WTC11 (cell line): ENCODE data around the gene RBP5. TPM values are rescaled to one million over a fixed set of nuclear protein-coding genes. Genes with fewer than 3 reads are reported as not detected.

Experiments
- ATAC-seq: fragments of 200-7000 bp; cut with Tn5 transposase; 2 replicates; pipeline ENCODE4 v1.10.0; 2021; ENCODE audit warnings: mild to moderate bottlenecking, moderate library complexity
- Bru-seq: library from RNA; stranded (reverse); fragments of 400-500 nt; gene quantifications from one replicate; lab custom pipeline; 2021; lab: Mats Ljungman, UMichigan
- CTCF ChIA-PET: fragments of 300-600 bp; sonication (Branson Sonifier 250); formaldehyde crosslinking; loops from one replicate; lab custom pipeline; 2021; ENCODE audit warnings: antibody characterized with exemption; lab: Charles Lee
- POLR2A ChIA-PET: fragments of 350-600 bp; sonication (Branson Sonifier 250); formaldehyde crosslinking; loops from one replicate; lab custom pipeline; 2021; ENCODE audit warnings: antibody characterized with exemption; lab: Charles Lee
- DNase-seq: peaks from one replicate; pipeline ENCODE4 v3.0.0; 2021; ENCODE audit warnings: low spot score
- H3K27ac Mint-ChIP-seq: 2 replicates; pipeline ENCODE4 v1.8.0; 2021; ENCODE audit warnings: mixed read lengths
- H3K27me3 Mint-ChIP-seq: 2 replicates; pipeline ENCODE4 v1.8.0; 2021; ENCODE audit warnings: low read depth, mild to moderate bottlenecking, moderate library complexity, mixed read lengths
- H3K36me3 Mint-ChIP-seq: 2 replicates; pipeline ENCODE4 v1.8.0; 2021; ENCODE audit warnings: mixed read lengths
- H3K4me1 Mint-ChIP-seq: 2 replicates; pipeline ENCODE4 v1.8.0; 2022; ENCODE audit warnings: mixed read lengths
- H3K4me3 Mint-ChIP-seq: 2 replicates; pipeline ENCODE4 v1.8.0; 2021; ENCODE audit warnings: mild to moderate bottlenecking, moderate library complexity, mixed read lengths
- H3K9me3 Mint-ChIP-seq: 2 replicates; pipeline ENCODE4 v1.8.0; 2021; ENCODE audit warnings: mixed read lengths
- ETV6 ChIP-seq: sonication (generic); formaldehyde crosslinking; IDR thresholded peaks from 2 replicates; pipeline ENCODE4 v1.8.1; 2022; ENCODE audit warnings: mild to moderate bottlenecking, missing genetic modification reagents
- HMGA2 ChIP-seq: fragments of 250-450 bp; sonication (Bioruptor Pico); IDR thresholded peaks from 2 replicates; pipeline ENCODE4 v1.4.0; 2021; ENCODE audit warnings: mild to moderate bottlenecking, moderate library complexity
- JUN ChIP-seq: sonication (generic); formaldehyde crosslinking; IDR thresholded peaks from 2 replicates; pipeline ENCODE4 v1.8.0; 2023; ENCODE audit warnings: mild to moderate bottlenecking, missing genetic modification reagents
- NR2C2 ChIP-seq: sonication (generic); formaldehyde crosslinking; IDR thresholded peaks from 2 replicates; pipeline ENCODE4 v1.8.0; 2022; ENCODE audit warnings: mild to moderate bottlenecking, missing genetic modification reagents
- RELA ChIP-seq: sonication (generic); formaldehyde crosslinking; IDR thresholded peaks from 2 replicates; pipeline ENCODE4 v1.8.1; 2022; ENCODE audit warnings: missing genetic modification reagents, mild to moderate bottlenecking, borderline replicate concordance
- SOX15 ChIP-seq: fragments of 250-450 bp; sonication (Bioruptor Pico); IDR thresholded peaks from 2 replicates; pipeline ENCODE4 v1.9.0; 2021; ENCODE audit warnings: mild to moderate bottlenecking
- SP1 ChIP-seq: sonication (generic); formaldehyde crosslinking; conservative IDR thresholded peaks from 2 replicates; pipeline ENCODE4 v1.8.1; 2022; ENCODE audit warnings: missing genetic modification reagents
- TCF7 ChIP-seq: sonication (generic); formaldehyde crosslinking; IDR thresholded peaks from 2 replicates; pipeline ENCODE4 v1.8.0; 2022; ENCODE audit warnings: mild to moderate bottlenecking, low read depth, missing genetic modification reagents, moderate library complexity
- TEAD1 ChIP-seq: sonication (generic); formaldehyde crosslinking; IDR thresholded peaks from 2 replicates; pipeline ENCODE4 v1.8.0; 2022; ENCODE audit warnings: mild to moderate bottlenecking, missing genetic modification reagents
- TEAD4 ChIP-seq: sonication (generic); formaldehyde crosslinking; IDR thresholded peaks from 2 replicates; pipeline ENCODE4 v1.8.0; 2022; ENCODE audit warnings: mild to moderate bottlenecking, missing genetic modification reagents
- TP53 ChIP-seq: sonication (generic); formaldehyde crosslinking; IDR thresholded peaks from 2 replicates; pipeline ENCODE4 v1.8.1; 2023; ENCODE audit warnings: mild to moderate bottlenecking, missing genetic modification reagents
- ZNF138 ChIP-seq: sonication (generic); formaldehyde crosslinking; conservative IDR thresholded peaks from 2 replicates; pipeline ENCODE4 v1.8.1; 2022; ENCODE audit warnings: mild to moderate bottlenecking, moderate library complexity, missing genetic modification reagents
- ZNF219 ChIP-seq: sonication (generic); formaldehyde crosslinking; IDR thresholded peaks from 2 replicates; pipeline ENCODE4 v1.8.0; 2023; ENCODE audit warnings: missing genetic modification reagents, mild to moderate bottlenecking, borderline replicate concordance
- ZNF416 ChIP-seq: fragments of 250-450 bp; sonication (Bioruptor Pico); IDR thresholded peaks from 2 replicates; pipeline ENCODE4 v1.9.0; 2021; ENCODE audit warnings: mild to moderate bottlenecking, inconsistent platforms
- ZNF423 ChIP-seq: fragments of 250-450 bp; sonication (Bioruptor Pico); IDR thresholded peaks from 2 replicates; pipeline ENCODE4 v2.1.2; 2022; ENCODE audit warnings: mild to moderate bottlenecking, moderate library complexity
- long read RNA-seq, 3 experiments: library from RNA in 1 of 3; library from capped mRNA in 1 of 3; library from polyadenylated mRNA in 1 of 3; unstranded in 2 of 3; stranded (forward) in 1 of 3; transcript quantifications; one replicate each; pipeline ENCODE4 v2.0.0, GENCODE V29; 2021
- total RNA-seq: library from RNA; stranded (reverse); gene quantifications from 3 replicates; pipeline ENCODE4 v1.2.3, GENCODE V29; 2021
- TF ChIP-seq, protein P1 (sequence below): sonication (generic); formaldehyde crosslinking; IDR thresholded peaks from 2 replicates; pipeline ENCODE4 v1.8.1; 2022; ENCODE audit warnings: low read depth, mild to moderate bottlenecking, moderate library complexity, missing genetic modification reagents, borderline replicate concordance
- TF ChIP-seq, protein P2 (sequence below): sonication (generic); formaldehyde crosslinking; IDR thresholded peaks from 2 replicates; pipeline ENCODE4 v1.8.1; 2023; ENCODE audit warnings: mild to moderate bottlenecking, missing genetic modification reagents, borderline replicate concordance
- TF ChIP-seq, protein P3 (sequence below): sonication (generic); formaldehyde crosslinking; conservative IDR thresholded peaks from 2 replicates; pipeline ENCODE4 v1.8.1; 2022; ENCODE audit warnings: mild to moderate bottlenecking, missing genetic modification reagents
- TF ChIP-seq, protein P4 (sequence below): fragments of 250-450 bp; sonication (Bioruptor Pico); conservative IDR thresholded peaks from 2 replicates; pipeline ENCODE4 v1.9.0; 2021; ENCODE audit warnings: mild to moderate bottlenecking
- TF ChIP-seq, protein P5 (sequence below): fragments of 250-450 bp; sonication (Bioruptor Pico); IDR thresholded peaks from 2 replicates; pipeline ENCODE4 v1.9.0; 2021; ENCODE audit warnings: moderate library complexity, mild to moderate bottlenecking, inconsistent platforms, borderline replicate concordance
- TF ChIP-seq, protein P6 (sequence below): sonication (generic); formaldehyde crosslinking; IDR thresholded peaks from 2 replicates; pipeline ENCODE4 v1.8.0; 2023; ENCODE audit warnings: mild to moderate bottlenecking, missing genetic modification reagents

The RBP5 gene, protein sequence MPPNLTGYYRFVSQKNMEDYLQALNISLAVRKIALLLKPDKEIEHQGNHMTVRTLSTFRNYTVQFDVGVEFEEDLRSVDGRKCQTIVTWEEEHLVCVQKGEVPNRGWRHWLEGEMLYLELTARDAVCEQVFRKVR
- 4.1 to 5.4 TPM (median 4.7 TPM) in 3 replicates for total RNA-seq
- percentile 43 among the genes with signal in this experiment for Bru-seq, nascent RNA
- long read RNA-seq, experiment 1, partial matches to known transcripts, result 0 of 2 reads
- long read RNA-seq, experiment 1, other reads (novel, unspliced or antisense), result 2 of 2 reads
- long read RNA-seq, experiment 2, partial matches to known transcripts, result 0 of 2 reads
- long read RNA-seq, experiment 2, other reads (novel, unspliced or antisense), result 1 of 2 reads
- long read RNA-seq, experiment 3, partial matches to known transcripts, result 0 of 1 reads
- long read RNA-seq, experiment 3, other reads (novel, unspliced or antisense), result 1 of 1 reads

DNA sequence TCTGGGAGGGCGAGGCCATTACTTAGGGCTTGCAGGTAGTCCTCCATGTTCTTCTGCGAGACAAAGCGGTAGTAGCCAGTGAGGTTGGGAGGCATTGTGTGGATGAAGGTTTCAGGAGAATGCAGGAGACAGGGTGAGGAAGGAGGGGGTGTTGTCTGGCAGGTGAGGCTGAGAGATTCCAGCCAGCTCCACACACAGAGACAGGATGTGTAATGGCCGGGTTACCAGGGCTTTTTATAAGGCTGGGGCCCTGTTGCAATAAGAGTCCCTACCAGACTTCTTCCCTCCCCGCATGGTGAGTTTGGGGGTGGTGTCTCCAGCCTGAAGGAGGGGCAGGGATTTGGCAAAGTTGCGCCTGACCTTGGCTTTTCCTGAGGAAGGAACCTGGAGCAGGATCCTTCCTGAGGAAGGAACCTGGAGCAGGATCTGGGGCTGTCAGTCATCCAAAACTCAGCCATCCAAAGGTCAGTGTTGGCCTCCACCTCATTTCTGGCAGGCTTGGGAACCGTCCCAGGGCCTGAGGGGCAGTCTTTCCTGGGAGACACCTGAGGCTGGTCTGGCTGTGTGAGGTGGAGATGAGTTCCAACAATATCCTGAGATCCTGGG, at the start of gene RBP5:
RBP5 (minus strand) TSS at position 209 of the 606 bp plus-strand sequence; CDS start at position 95, 114 bp downstream.
- TF ChIP-seq, protein P1, sequence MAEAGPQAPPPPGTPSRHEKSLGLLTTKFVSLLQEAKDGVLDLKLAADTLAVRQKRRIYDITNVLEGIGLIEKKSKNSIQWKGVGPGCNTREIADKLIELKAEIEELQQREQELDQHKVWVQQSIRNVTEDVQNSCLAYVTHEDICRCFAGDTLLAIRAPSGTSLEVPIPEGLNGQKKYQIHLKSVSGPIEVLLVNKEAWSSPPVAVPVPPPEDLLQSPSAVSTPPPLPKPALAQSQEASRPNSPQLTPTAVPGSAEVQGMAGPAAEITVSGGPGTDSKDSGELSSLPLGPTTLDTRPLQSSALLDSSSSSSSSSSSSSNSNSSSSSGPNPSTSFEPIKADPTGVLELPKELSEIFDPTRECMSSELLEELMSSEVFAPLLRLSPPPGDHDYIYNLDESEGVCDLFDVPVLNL, result no peak
- TF ChIP-seq, protein P2, sequence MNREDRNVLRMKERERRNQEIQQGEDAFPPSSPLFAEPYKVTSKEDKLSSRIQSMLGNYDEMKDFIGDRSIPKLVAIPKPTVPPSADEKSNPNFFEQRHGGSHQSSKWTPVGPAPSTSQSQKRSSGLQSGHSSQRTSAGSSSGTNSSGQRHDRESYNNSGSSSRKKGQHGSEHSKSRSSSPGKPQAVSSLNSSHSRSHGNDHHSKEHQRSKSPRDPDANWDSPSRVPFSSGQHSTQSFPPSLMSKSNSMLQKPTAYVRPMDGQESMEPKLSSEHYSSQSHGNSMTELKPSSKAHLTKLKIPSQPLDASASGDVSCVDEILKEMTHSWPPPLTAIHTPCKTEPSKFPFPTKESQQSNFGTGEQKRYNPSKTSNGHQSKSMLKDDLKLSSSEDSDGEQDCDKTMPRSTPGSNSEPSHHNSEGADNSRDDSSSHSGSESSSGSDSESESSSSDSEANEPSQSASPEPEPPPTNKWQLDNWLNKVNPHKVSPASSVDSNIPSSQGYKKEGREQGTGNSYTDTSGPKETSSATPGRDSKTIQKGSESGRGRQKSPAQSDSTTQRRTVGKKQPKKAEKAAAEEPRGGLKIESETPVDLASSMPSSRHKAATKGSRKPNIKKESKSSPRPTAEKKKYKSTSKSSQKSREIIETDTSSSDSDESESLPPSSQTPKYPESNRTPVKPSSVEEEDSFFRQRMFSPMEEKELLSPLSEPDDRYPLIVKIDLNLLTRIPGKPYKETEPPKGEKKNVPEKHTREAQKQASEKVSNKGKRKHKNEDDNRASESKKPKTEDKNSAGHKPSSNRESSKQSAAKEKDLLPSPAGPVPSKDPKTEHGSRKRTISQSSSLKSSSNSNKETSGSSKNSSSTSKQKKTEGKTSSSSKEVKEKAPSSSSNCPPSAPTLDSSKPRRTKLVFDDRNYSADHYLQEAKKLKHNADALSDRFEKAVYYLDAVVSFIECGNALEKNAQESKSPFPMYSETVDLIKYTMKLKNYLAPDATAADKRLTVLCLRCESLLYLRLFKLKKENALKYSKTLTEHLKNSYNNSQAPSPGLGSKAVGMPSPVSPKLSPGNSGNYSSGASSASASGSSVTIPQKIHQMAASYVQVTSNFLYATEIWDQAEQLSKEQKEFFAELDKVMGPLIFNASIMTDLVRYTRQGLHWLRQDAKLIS (CRISPR knock-in tag), result no peak
- no peak for TF ChIP-seq NR2C2
- TF ChIP-seq ZNF423 (CRISPR knock-in tag), result no peak
- TF ChIP-seq HMGA2 (CRISPR knock-in tag), result no peak
- no peak for TF ChIP-seq RELA (CRISPR knock-in tag)
- TF ChIP-seq ETV6 (CRISPR knock-in tag), result no peak
- TF ChIP-seq, protein P3, sequence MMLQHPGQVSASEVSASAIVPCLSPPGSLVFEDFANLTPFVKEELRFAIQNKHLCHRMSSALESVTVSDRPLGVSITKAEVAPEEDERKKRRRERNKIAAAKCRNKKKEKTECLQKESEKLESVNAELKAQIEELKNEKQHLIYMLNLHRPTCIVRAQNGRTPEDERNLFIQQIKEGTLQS, result no peak
- TF ChIP-seq, all 79 proteins: peak for 0
- peaks cover 35% of the 10 kb centered on the region for H3K4me1 Mint-ChIP-seq
- H3K27ac Mint-ChIP-seq, result peak within 1 kb of the TSS; percentile 63
- peaks cover 23% of the 10 kb centered on the region for H3K27me3 Mint-ChIP-seq
- ChIA-PET POLR2A (no interaction called here), CTCF (interaction anchor here (1.3 to 1.4 kb wide), 2 partner anchors 15 to 19 kb away, joined by 4 to 5 read pairs; no protein-coding TSS in a partner anchor)
- peak within 1 kb of the TSS; percentile 93 for H3K4me3 Mint-ChIP-seq
- no peak for DNase-seq
- H3K9me3 Mint-ChIP-seq, result no peaks in the 10 kb centered on the region
- no peaks in the 10 kb centered on the region; the same call in 1 of the 2 replicates for H3K36me3 Mint-ChIP-seq
- no peak; the same call in 1 of the 2 replicates for ATAC-seq

DNA sequence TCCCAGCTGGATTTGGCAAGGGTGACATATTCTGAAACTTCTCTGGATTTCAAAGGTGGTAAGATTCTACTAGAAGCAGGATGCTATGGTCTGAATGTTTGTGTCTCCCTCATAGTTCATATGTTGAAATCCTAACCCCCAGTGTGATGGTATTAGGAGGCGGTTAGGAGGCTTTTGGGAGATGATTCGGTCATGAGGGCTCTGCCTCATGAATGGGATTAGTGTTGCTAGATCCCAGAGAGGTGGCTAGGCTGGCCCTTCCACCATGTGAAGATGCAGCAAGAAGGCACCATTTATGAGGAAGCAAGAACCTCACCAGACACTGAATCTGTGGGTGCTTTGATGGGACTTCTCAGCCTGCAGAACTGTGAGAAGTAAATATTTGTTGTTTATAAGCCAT, 49.8 kb upstream of the RBP5 start:
- Mint-ChIP-seq H3K9me3 (peaks cover 70% of the 10 kb centered on the region), H3K27me3 (peaks cover 42% of the 10 kb centered on the region), H3K4me1 (no peaks in the 10 kb centered on the region), H3K27ac (no peak overlapping the region), H3K36me3 (peaks cover 4% of the 10 kb centered on the region; the same call in 1 of the 2 replicates), H3K4me3 (no peak overlapping the region)
- no peak for ATAC-seq
- no peak for DNase-seq
- ChIA-PET POLR2A (no interaction called here), CTCF (interaction anchor here (0.7 kb wide), 1 partner anchor 36 kb away, joined by 3 read pairs; no protein-coding TSS in a partner anchor)
- TF ChIP-seq ZNF416, result no peak
- no peak for TF ChIP-seq ZNF219 (CRISPR knock-in tag)
- no peak for TF ChIP-seq JUN
- no peak for TF ChIP-seq SP1 (CRISPR knock-in tag)
- no peak for TF ChIP-seq SOX15 (CRISPR knock-in tag)
- TF ChIP-seq TP53 (CRISPR knock-in tag), result no peak
- TF ChIP-seq, protein P4, sequence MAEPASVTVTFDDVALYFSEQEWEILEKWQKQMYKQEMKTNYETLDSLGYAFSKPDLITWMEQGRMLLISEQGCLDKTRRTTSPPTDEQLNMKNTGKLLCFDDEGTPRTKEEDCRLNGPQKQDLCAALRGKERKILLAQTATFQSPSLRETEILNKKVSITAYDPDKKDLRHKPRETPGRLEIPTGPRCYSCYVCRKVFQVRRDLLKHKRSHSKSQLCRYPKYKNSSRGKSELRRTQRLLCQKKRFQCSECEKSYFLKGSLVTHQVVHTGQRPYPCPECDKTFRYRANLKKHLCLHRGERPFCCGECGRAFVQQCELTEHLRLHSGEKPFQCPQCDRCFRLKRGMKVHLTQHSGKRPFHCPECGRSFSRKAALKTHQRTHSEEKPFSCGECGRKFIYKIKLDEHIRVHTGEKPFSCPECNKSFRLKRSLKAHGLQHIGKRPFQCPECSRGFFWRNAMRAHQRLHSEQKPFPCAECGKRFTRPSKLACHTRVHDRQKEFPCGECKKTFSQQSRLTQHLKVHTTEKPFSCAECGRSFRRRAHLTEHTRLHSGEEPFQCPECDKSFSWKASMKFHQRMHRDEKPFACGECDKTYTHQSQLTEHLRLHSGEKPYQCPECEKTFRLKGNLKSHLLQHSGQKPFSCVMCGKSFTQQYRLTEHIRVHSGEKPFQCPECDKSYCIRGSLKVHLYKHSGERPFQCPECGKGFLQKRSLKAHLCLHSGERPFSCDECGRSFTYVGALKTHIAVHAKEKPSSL (CRISPR knock-in tag), result no peak
- TF ChIP-seq, protein P5, sequence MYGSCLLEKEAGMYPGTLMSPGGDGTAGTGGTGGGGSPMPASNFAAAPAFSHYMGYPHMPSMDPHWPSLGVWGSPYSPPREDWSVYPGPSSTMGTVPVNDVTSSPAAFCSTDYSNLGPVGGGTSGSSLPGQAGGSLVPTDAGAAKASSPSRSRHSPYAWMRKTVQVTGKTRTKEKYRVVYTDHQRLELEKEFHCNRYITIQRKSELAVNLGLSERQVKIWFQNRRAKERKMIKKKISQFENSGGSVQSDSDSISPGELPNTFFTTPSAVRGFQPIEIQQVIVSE, result no peak
- TF ChIP-seq TEAD1, result no peak
- no peak for TF ChIP-seq ZNF138 (CRISPR knock-in tag)
- TF ChIP-seq, protein P6, sequence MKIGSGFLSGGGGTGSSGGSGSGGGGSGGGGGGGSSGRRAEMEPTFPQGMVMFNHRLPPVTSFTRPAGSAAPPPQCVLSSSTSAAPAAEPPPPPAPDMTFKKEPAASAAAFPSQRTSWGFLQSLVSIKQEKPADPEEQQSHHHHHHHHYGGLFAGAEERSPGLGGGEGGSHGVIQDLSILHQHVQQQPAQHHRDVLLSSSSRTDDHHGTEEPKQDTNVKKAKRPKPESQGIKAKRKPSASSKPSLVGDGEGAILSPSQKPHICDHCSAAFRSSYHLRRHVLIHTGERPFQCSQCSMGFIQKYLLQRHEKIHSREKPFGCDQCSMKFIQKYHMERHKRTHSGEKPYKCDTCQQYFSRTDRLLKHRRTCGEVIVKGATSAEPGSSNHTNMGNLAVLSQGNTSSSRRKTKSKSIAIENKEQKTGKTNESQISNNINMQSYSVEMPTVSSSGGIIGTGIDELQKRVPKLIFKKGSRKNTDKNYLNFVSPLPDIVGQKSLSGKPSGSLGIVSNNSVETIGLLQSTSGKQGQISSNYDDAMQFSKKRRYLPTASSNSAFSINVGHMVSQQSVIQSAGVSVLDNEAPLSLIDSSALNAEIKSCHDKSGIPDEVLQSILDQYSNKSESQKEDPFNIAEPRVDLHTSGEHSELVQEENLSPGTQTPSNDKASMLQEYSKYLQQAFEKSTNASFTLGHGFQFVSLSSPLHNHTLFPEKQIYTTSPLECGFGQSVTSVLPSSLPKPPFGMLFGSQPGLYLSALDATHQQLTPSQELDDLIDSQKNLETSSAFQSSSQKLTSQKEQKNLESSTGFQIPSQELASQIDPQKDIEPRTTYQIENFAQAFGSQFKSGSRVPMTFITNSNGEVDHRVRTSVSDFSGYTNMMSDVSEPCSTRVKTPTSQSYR (CRISPR knock-in tag), result no peak
- TF ChIP-seq TEAD4 (CRISPR knock-in tag), result no peak
- TF ChIP-seq, protein P1, result no peak
- TF ChIP-seq TCF7, result no peak
